Activated CD4-positive, alpha-beta T cell treated with anti-CD3 and anti-CD28 coated beads for 36 hours (primary cell): ENCODE results near the gene REPS2. TPM values are rescaled to one million over a fixed set of nuclear protein-coding genes. Genes with fewer than 3 reads are reported as not detected.

ENCODE experiments used
- ATAC-seq: fragments of 200-7000 bp; cut with Tn5 transposase; one replicate; pipeline ENCODE4 v1.10.0; 2021; ENCODE audit warnings: mild to moderate bottlenecking, moderate library complexity
- CTCF ChIA-PET: fragments of 350-600 bp; sonication (Branson Sonifier 250); formaldehyde crosslinking; loops from one replicate; lab custom pipeline; 2021; ENCODE audit warnings: antibody characterized with exemption; lab: Charles Lee
- POLR2A ChIA-PET: fragments of 350-600 bp; sonication (Branson Sonifier 250); formaldehyde crosslinking; loops from one replicate; lab custom pipeline; 2021; ENCODE audit warnings: antibody characterized with exemption, inconsistent platforms; lab: Charles Lee
- DNase-seq: peaks from one replicate; pipeline ENCODE4 v3.0.0-alpha.2; 2020
- H3K27ac Mint-ChIP-seq: one replicate; pipeline ENCODE4 v1.8.0; 2021; ENCODE audit warnings: mixed read lengths
- H3K27me3 Mint-ChIP-seq: one replicate; pipeline ENCODE4 v1.8.0; 2021; ENCODE audit warnings: mixed read lengths
- H3K36me3 Mint-ChIP-seq: one replicate; pipeline ENCODE4 v1.8.0; 2021; ENCODE audit warnings: low read depth, mixed read lengths
- H3K4me1 Mint-ChIP-seq: one replicate; pipeline ENCODE4 v1.8.0; 2021; ENCODE audit warnings: mixed read lengths
- H3K4me3 Mint-ChIP-seq: one replicate; pipeline ENCODE4 v1.8.0; 2021; ENCODE audit warnings: mild to moderate bottlenecking, moderate library complexity, mixed read lengths
- H3K9me3 Mint-ChIP-seq: one replicate; pipeline ENCODE4 v1.8.0; 2021; ENCODE audit warnings: low read depth, mixed read lengths
- intact Hi-C, 2 experiments: fragments of 100-400 bp; cut with DNase I in 1 of 2; cut with micrococcal nuclease in 1 of 2; formaldehyde crosslinking; loops; one replicate each; pipeline versions ENCODE4 v1.14.2 to v1.15.1; 2022 to 2024; cut with DNase I, micrococcal nuclease
- total RNA-seq, 2 experiments: library from RNA; stranded (reverse); gene quantifications; one replicate each; pipeline ENCODE4 v1.2.3, GENCODE V29; 2021

Gene REPS2
- total RNA-seq, 2 experiments from 2014 or later, result not detected

DNA sequence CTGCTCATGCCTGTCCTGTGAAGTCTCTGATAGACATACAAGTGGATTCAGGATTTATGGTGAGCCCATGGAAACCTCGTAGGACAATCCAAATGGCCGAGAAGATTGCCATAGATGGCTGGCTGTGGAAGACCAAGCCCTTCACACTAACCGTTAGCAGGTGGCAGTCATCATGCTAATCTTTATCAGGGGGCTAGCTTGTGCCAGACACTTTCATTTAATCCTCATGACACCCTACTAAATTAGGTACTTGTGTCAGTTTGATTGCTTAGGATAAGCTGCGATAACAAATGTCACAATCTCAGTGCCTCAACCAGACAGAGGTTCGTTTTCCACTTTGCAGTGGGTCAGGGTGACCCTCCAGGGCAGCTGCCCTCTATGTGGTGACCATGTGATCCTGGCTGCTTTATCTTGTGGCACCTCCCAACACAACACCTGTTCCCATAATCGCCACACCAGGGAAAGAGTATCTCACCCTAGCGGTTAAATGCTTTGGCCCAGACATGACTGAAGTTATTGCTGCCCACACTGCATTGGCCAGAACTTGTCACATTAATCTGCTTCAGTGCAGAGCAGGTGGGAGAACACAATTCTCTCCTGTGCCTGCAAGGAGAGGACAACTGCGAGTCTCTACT is 60.8 kb downstream of the REPS2 start:
- Mint-ChIP-seq H3K9me3 (no peaks in the 10 kb centered on the region), H3K4me1 (peaks cover 7% of the 10 kb centered on the region), H3K4me3 (no peak overlapping the region), H3K36me3 (no peaks in the 10 kb centered on the region), H3K27me3 (peaks cover 3% of the 10 kb centered on the region), H3K27ac (no peak overlapping the region)
- ChIA-PET CTCF (interaction anchor here (0.6 to 1.2 kb wide), 2 partner anchors 27 to 55 kb away, joined by 3 read pairs; no protein-coding TSS in a partner anchor), POLR2A (no interaction called here)
- peak; percentile 10 for DNase-seq
- intact Hi-C loops, result loop anchor here in 1 of 2 experiments (5.0 kb wide), 1 partner anchor 40 kb away; no protein-coding TSS in a partner anchor
- ATAC-seq, result no peak

DNA sequence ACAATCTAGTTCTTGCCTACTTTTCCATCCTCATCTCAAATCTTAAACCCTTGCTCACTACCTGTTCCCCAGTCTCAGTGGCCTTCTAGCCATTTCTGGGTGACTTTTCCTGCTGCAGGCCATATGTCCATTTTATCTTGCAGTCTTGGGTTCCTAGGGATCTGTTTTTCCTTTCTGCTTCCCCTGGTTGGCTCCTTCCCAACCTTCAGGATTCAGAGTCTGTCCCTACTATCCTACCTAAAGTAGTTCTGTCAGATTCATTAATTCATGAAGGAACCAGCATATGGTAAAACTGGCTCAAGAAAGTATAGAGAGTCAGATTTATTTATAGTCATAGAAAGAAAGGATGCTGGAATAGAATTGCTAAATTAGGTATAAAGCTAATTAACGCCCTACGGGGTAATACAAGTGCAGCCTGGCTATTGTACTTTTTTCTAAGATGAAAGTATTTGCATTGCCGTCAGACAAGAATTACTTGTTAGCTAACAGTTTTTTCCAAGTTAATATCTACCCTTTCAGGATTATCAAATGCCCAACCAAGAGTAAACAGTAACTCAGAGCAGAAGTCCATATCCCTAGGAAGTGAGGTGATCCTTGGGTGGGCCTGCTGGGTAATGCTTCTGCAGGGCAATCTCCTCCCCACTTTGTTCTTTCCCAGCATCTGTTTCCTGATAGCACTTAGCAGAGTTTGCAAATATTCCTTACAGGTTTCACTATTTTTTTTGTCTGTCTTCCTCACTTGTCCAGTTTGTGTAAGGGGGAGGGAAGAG is 63.6 kb downstream of the REPS2 start:
- POLR2A ChIA-PET, result no interaction called here
- Mint-ChIP-seq H3K9me3 (no peaks in the 10 kb centered on the region), H3K4me1 (no peaks in the 10 kb centered on the region), H3K27ac (no peak overlapping the region), H3K4me3 (no peak overlapping the region), H3K27me3 (no peaks in the 10 kb centered on the region), H3K36me3 (no peaks in the 10 kb centered on the region)
- DNase-seq (no peak), ATAC-seq (no peak)
- CTCF ChIA-PET, result no interaction called here
- intact Hi-C loops, result loop anchor here in 1 of 2 experiments (2.0 to 5.0 kb wide), 2 partner anchors 37 to 57 kb away; no protein-coding TSS in a partner anchor

DNA sequence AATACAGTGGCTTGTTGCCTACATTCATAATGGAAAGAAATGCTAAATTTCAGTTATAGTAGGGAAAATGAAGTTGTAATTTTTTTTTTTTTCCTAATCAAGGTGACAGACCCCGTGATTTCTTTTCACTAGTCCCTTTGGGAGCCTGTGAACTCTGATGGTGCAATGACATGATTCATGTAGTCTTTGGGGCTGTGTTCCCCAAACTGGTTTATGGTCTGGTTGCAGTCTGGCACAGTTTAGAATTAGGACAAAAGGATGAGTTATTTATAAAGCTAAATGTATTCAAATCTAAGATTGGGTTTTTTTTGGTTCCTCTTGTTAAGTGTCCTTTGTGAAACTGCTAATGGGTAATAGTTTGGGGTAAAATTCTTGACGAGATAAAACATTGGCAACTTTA is 66.0 kb downstream of the REPS2 start:
- Mint-ChIP-seq H3K36me3 (no peaks in the 10 kb centered on the region), H3K9me3 (peaks cover 2% of the 10 kb centered on the region), H3K4me1 (no peaks in the 10 kb centered on the region), H3K4me3 (no peak overlapping the region), H3K27me3 (no peaks in the 10 kb centered on the region), H3K27ac (no peak overlapping the region)
- ATAC-seq, result no peak
- CTCF ChIA-PET, result no interaction called here
- intact Hi-C loops, result no loop called here
- no peak for DNase-seq
- POLR2A ChIA-PET, result interaction anchor here (0.6 kb wide), 1 partner anchor 20 kb away, joined by 8 read pairs; no protein-coding TSS in a partner anchor

DNA sequence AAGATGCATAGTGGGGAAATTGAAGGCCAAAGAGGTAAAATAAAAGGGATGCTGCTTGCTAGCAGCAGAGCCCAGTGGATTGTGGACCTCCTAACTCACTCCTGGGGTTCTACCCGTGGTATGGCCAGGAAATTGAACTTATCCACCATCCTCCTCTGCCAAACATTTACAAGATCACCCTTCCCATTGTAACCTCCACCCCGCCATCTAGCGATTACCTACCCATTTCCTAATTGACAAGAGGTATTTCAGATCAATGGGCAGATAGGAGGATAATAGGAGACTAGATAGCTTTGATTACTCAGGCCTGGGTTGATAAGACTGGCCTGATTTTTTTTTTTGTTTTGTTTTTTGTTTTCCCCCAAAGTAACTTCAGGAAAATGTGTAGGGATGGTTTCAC is 67.8 kb downstream of the REPS2 start:
- H3K4me3 Mint-ChIP-seq, result no peak overlapping the region
- CTCF ChIA-PET, result interaction anchor here (0.7 kb wide), 1 partner anchor 192 kb away, joined by 3 read pairs; no protein-coding TSS in a partner anchor

DNA sequence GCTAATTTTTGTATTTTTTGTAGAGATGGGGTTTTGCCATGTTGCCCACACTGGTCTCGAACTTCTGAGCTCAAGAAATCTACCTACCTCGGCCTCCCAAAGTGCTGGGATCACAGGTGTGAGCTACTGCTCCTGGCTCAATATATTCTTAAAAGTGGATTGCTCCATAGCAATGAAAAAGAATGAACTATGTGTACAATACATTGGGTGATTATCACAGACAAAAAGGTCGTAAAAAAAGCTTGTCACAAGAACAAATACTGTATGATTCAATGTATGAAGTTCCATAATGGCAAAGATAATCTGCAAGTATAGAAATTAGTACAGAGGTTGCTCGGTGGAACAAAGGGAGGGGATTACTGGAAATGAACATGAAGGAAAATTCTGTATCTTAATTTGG is 70.7 kb downstream of the REPS2 start:
- Mint-ChIP-seq H3K36me3 (no peaks in the 10 kb centered on the region), H3K4me3 (no peak overlapping the region), H3K9me3 (peaks cover 2% of the 10 kb centered on the region), H3K4me1 (no peaks in the 10 kb centered on the region), H3K27me3 (no peaks in the 10 kb centered on the region), H3K27ac (no peak overlapping the region)
- ChIA-PET POLR2A (no interaction called here), CTCF (interaction anchor here (1.1 kb wide), 1 partner anchor 30 kb away, joined by 3 read pairs; no protein-coding TSS in a partner anchor)
- DNase-seq (no peak), ATAC-seq (no peak)
- intact Hi-C loops, result no loop called here

More for the DNA sequence above, 67.8 kb downstream of the REPS2 start:
- POLR2A ChIA-PET, result no interaction called here
- no peaks in the 10 kb centered on the region for H3K27me3 Mint-ChIP-seq
- H3K27ac Mint-ChIP-seq, result no peak overlapping the region
- no peaks in the 10 kb centered on the region for H3K4me1 Mint-ChIP-seq
- intact Hi-C loops, result no loop called here
- H3K36me3 Mint-ChIP-seq, result no peaks in the 10 kb centered on the region
- H3K9me3 Mint-ChIP-seq, result peaks cover 2% of the 10 kb centered on the region
- DNase-seq (no peak), ATAC-seq (no peak)

GRCh38 chrX:17020356-17020755 is 73.9 kb downstream of the REPS2 start:
- CTCF ChIA-PET, result interaction anchor here (0.8 kb wide), 1 partner anchor 26 kb away, joined by 3 read pairs; no protein-coding TSS in a partner anchor
- no peaks in the 10 kb centered on the region for H3K36me3 Mint-ChIP-seq
- H3K27me3 Mint-ChIP-seq, result no peaks in the 10 kb centered on the region
- intact Hi-C loops, result no loop called here
- DNase-seq (no peak), ATAC-seq (no peak)
- POLR2A ChIA-PET, result no interaction called here
- no peaks in the 10 kb centered on the region for H3K4me1 Mint-ChIP-seq
- H3K4me3 Mint-ChIP-seq, result no peak overlapping the region
- H3K27ac Mint-ChIP-seq, result no peak overlapping the region
- peaks cover 2% of the 10 kb centered on the region for H3K9me3 Mint-ChIP-seq

- no peak overlapping the region for H3K4me3 Mint-ChIP-seq
These were observed 74.7 kb downstream of the REPS2 start for GRCh38 chrX:17020851-17021821.

DNA sequence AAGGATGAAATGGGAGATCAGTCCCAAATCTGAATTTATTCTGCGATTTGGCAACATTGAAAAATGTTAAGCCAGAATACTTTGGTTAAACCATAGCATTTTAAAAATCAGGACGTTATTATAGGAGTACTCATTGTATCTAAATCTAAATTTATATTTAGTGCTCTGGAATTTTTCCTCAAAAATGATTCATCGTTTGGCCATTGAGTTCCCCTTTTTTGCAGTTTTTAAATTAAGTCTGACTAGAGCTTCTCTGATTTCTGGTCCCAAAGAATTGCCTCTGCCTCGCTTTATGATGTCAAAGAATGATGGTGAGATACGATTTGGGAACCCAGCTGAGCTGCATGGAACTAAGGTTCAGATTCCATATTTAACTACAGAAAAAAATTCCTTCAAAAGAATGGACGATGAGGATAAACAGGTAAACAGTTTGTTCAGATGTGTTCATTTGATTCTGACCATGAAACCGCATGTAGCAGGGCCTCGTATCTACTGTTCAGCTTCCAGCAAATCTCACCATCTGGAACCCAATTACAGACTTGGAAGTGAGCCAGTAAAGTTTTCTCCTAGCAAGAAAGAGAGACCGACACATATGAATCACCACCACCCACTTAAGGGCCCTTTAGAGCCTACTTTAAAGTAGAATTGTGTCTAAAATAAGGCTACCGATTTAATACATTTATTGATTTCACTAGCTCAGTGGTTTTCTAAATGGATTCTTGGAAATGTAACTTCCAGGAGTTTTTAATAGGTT is 75.6 kb downstream of the REPS2 start:
- Mint-ChIP-seq H3K4me3 (no peak overlapping the region), H3K4me1 (no peaks in the 10 kb centered on the region), H3K36me3 (no peaks in the 10 kb centered on the region), H3K27me3 (no peaks in the 10 kb centered on the region), H3K9me3 (no peaks in the 10 kb centered on the region), H3K27ac (no peak overlapping the region)
- CTCF ChIA-PET, result no interaction called here
- intact Hi-C loops, result no loop called here
- POLR2A ChIA-PET, result no interaction called here
- ATAC-seq (no peak), DNase-seq (no peak)

More at GRCh38 chrX:17020851-17021821, 74.7 kb downstream of the REPS2 start:
- Mint-ChIP-seq H3K4me1 (no peaks in the 10 kb centered on the region), H3K27me3 (no peaks in the 10 kb centered on the region), H3K27ac (no peak overlapping the region), H3K36me3 (no peaks in the 10 kb centered on the region), H3K9me3 (no peaks in the 10 kb centered on the region)
- ChIA-PET POLR2A (no interaction called here), CTCF (interaction anchor here (0.8 kb wide), 1 partner anchor 25 kb away, joined by 3 read pairs; no protein-coding TSS in a partner anchor)
- intact Hi-C loops, result no loop called here
- ATAC-seq, result no peak
- DNase-seq, result no peak

GRCh38 chrX:17023661-17024060 is 77.2 kb downstream of the REPS2 start:
- POLR2A ChIA-PET, result no interaction called here
- H3K36me3 Mint-ChIP-seq, result no peaks in the 10 kb centered on the region
- ATAC-seq, result no peak
- CTCF ChIA-PET, result interaction anchor here (0.8 kb wide), 1 partner anchor 23 kb away, joined by 3 read pairs; no protein-coding TSS in a partner anchor
- H3K27ac Mint-ChIP-seq, result no peak overlapping the region
- no peaks in the 10 kb centered on the region for H3K4me1 Mint-ChIP-seq
- H3K9me3 Mint-ChIP-seq, result no peaks in the 10 kb centered on the region
- H3K4me3 Mint-ChIP-seq, result no peak overlapping the region
- intact Hi-C loops, result no loop called here
- no peak for DNase-seq
- no peaks in the 10 kb centered on the region for H3K27me3 Mint-ChIP-seq

DNA sequence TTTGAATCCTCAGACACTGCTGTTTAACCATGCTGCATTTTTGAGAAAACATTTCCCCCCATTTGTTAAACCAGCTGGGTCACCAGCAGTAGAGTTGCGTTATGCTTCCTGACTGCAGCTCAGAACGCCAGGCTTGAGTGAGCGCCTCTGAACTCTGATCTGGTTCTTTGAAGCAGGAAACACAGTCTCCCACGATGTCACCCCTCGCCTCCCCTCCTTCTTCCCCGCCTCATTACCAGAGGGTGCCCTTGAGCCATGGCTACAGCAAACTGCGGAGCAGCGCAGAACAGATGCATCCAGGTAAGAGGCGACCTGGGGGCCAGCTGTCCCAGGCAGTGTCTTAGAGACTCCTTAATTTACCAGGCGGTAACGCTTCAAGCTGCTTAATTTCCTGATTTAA is 78.4 kb downstream of the REPS2 start:
- Mint-ChIP-seq H3K27ac (no peak overlapping the region), H3K9me3 (no peaks in the 10 kb centered on the region), H3K4me1 (no peaks in the 10 kb centered on the region), H3K27me3 (no peaks in the 10 kb centered on the region), H3K4me3 (no peak overlapping the region), H3K36me3 (no peaks in the 10 kb centered on the region)
- DNase-seq (no peak), ATAC-seq (no peak)
- intact Hi-C loops, result no loop called here
- ChIA-PET CTCF (no interaction called here), POLR2A (no interaction called here)
